ENCODE measurements around the gene RAB11FIP2. TPM values are rescaled to one million over a fixed set of nuclear protein-coding genes. Genes with fewer than 3 reads are reported as not detected.

The RAB11FIP2 gene
- total RNA-seq, 4 donors from 2014 or later = 40.0 to 98.6 (median 74.4) TPM

DNA sequence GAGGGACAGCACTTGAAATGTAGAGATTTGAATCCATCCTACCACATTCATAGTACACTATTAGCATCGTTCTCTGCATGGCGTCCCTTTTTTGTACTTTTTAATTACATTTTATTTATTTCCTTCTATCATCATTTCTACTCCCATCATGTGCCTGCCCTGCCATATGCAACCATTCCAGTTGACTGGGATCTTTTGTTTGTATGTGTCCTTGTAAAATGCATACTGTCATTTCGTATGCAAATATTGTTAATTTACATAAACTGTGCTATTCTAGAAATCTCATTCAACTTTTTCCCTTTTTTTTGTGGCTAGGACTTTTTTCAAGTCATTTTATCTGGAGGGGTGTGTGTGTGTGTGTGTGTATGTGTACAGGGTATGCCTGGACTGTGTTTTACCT lies 57.9 kb downstream of the RAB11FIP2 start:
- Histone ChIP-seq H3K4me1 (no peaks in the 10 kb centered on the region), H3K4me3 (no peak overlapping the region), H3K27me3 (no peaks in the 10 kb centered on the region), H3K36me3 (no peaks in the 10 kb centered on the region), H3K9me3 (no peaks in the 10 kb centered on the region), H3K27ac (no peak overlapping the region)
- intact Hi-C loops (cut with DNase I; ENCODE audit: low total_unique reads) = no loop called here
- TF ChIP-seq POLR2A (IDR thresholded peaks at IDR 0.05) = no peak
- TF ChIP-seq, protein P1, sequence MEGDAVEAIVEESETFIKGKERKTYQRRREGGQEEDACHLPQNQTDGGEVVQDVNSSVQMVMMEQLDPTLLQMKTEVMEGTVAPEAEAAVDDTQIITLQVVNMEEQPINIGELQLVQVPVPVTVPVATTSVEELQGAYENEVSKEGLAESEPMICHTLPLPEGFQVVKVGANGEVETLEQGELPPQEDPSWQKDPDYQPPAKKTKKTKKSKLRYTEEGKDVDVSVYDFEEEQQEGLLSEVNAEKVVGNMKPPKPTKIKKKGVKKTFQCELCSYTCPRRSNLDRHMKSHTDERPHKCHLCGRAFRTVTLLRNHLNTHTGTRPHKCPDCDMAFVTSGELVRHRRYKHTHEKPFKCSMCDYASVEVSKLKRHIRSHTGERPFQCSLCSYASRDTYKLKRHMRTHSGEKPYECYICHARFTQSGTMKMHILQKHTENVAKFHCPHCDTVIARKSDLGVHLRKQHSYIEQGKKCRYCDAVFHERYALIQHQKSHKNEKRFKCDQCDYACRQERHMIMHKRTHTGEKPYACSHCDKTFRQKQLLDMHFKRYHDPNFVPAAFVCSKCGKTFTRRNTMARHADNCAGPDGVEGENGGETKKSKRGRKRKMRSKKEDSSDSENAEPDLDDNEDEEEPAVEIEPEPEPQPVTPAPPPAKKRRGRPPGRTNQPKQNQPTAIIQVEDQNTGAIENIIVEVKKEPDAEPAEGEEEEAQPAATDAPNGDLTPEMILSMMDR (IDR thresholded peaks at IDR 0.05) = no peak
- no peak for DNase-seq

DNA sequence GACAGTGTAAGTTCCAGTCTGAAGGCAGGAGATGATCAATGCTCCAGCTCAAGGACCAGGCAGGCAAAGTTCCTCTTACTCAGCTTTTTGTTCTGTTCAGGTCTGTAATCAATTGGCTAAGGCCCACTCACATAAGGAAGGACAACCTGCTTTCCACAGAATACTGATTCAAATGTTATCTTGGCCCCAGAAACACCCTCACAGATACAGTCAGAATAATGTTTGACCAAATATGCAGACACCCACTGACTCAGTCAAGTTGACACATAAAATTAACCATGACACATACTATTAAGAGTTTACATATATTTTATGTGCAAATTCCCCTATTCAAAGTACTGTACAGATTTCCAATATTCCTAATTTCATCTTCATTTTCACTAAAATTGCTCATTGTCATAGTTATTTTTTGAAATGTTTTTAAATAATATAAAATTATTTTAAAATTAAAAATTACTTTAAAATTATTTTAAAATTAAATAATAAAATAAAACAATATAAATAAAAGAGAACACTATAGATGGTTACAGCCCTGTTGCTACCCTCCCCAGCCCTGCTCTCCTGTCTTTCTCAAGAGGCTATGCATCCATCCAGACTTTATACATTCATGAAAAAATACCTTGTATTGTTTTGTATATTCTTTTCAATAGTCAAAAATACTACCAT lies 59.4 kb downstream of the RAB11FIP2 start:
- no peaks in the 10 kb centered on the region for H3K36me3 ChIP-seq
- H3K4me1 ChIP-seq = no peaks in the 10 kb centered on the region
- no peak overlapping the region for H3K4me3 ChIP-seq
- no peak overlapping the region for H3K27ac ChIP-seq
- H3K27me3 ChIP-seq = no peaks in the 10 kb centered on the region
- DNase-seq = no peak
- no peaks in the 10 kb centered on the region for H3K9me3 ChIP-seq
- intact Hi-C loops (cut with DNase I; ENCODE audit: low total_unique reads) = no loop called here
- TF ChIP-seq POLR2A (IDR thresholded peaks at IDR 0.05) = no peak
- TF ChIP-seq, protein P1 (IDR thresholded peaks at IDR 0.05) = no peak

DNA sequence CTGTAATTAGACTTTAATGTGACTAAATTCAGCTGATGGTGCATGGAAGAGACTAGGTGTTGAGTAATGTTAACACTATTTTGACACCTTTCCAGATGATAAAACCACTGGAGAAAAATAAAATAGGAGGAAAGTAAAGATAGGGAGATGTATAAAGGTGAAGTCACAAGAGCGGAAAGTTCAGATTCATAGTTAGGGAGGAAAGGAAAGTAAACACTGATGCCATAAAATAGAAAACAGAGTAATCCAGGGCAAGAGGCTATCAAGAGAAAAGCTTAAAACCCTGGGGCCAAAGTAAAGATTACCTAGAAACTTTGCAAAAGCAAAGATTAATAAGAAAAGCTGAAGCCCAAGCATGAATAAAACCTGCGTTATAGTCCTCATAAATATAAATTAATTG lies 62.8 kb downstream of the RAB11FIP2 start:
- intact Hi-C loops (cut with DNase I; ENCODE audit: low total_unique reads) = no loop called here
- H3K27ac ChIP-seq = no peak overlapping the region
- H3K4me1 ChIP-seq = no peaks in the 10 kb centered on the region
- no peak for DNase-seq
- H3K4me3 ChIP-seq = no peak overlapping the region
- TF ChIP-seq POLR2A (IDR thresholded peaks at IDR 0.05) = no peak
- TF ChIP-seq, protein P1 (IDR thresholded peaks at IDR 0.05) = no peak
- no peaks in the 10 kb centered on the region for H3K36me3 ChIP-seq
- no peaks in the 10 kb centered on the region for H3K9me3 ChIP-seq
- H3K27me3 ChIP-seq = no peaks in the 10 kb centered on the region

DNA sequence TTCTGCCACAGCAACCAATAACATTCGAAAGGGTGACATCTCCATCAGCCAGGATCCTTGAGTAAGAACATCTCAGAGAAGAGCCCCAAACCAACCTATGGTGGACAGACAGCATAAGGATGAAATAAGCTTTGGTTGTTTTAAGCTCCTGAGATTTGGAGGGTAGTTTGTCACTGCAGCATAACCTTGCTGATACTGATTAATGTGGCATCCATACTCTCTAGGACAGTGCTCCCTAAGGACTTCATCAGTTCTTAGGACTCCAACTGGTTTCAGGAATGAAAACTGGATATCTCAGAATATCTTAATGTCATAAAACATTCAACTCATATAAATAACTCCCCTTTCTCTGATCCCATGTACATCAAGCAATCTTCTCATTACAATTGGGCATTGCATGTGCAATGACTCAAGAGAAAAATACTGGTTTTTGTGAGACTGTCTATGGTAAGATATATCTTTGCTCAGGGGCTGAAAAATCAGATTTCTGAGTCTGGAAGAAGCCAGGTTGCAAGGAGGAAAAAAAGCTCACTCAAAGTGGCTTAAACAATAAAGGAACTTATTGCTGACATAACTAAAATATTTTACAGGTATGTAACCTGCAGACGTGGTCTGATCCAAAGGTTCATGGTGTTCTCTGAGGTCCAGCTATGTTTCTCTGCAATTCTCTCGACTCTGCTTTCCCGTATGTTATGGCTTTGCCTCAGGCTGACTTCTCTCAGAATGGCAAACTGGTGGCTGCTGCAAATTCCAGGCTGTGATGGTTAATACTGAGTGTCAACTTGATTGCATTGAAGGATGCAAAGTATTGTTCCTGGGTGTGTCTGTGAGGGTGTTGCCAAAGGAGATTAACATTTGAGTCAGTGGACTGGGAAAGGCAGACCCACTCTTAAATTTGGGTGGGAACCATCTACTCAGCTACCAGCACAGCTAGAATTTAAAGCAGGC lies 65.7 kb downstream of the RAB11FIP2 start:
- DNase-seq = no peak
- Histone ChIP-seq H3K4me1 (no peaks in the 10 kb centered on the region), H3K27ac (no peak overlapping the region), H3K4me3 (no peak overlapping the region), H3K27me3 (no peaks in the 10 kb centered on the region), H3K9me3 (no peaks in the 10 kb centered on the region), H3K36me3 (no peaks in the 10 kb centered on the region)
- intact Hi-C loops (cut with DNase I; ENCODE audit: low total_unique reads) = no loop called here
- TF ChIP-seq POLR2A (IDR thresholded peaks at IDR 0.05) = no peak
- TF ChIP-seq, protein P1 (IDR thresholded peaks at IDR 0.05) = no peak

DNA sequence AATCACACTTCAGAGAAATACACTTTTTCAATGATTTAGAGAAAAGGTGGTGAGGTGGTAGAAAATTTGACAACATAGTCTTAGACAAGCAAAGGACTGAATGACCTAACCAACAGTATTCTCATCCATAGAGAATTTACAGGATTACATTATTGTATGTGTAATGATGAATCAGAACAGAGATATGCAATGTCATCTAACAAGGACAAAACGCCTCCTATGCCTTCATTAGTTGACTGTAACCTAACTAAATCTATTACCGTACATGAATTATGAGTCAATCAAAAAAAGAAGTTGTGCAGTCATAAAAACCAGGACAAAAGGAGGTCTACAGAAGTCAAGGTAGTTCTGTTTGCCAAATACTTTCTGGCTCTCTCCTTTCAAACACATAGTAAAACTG lies 66.5 kb downstream of the RAB11FIP2 start:
- H3K27me3 ChIP-seq = no peaks in the 10 kb centered on the region
- DNase-seq = no peak
- intact Hi-C loops (cut with DNase I; ENCODE audit: low total_unique reads) = no loop called here
- H3K9me3 ChIP-seq = no peaks in the 10 kb centered on the region
- H3K4me1 ChIP-seq = no peaks in the 10 kb centered on the region
- no peaks in the 10 kb centered on the region for H3K36me3 ChIP-seq
- TF ChIP-seq POLR2A (IDR thresholded peaks at IDR 0.05) = no peak
- TF ChIP-seq, protein P1 (IDR thresholded peaks at IDR 0.05) = no peak
- H3K27ac ChIP-seq = no peak overlapping the region
- no peak overlapping the region for H3K4me3 ChIP-seq

All from uterus (tissue), 4 donors.